WI38 (cell line): ENCODE measurements around the gene ZPBP2.
"Not testable (repeated sequence)": the region's sequence is repeated elsewhere in the genome, so short reads cannot be mapped to it uniquely, and the experiment has no call there.

Experiments used
- H3K4me3 ChIP-seq: 2 replicates; pipeline ENCODE4 v1.5.1; 2011; ENCODE audit warnings: low read depth, mild to moderate bottlenecking, control low read depth, low read length
- CTCF ChIP-seq: IDR thresholded peaks from 2 replicates; pipeline ENCODE4 v1.5.1; 2012; ENCODE audit warnings: low read depth, mild to moderate bottlenecking, control low read depth, low read length

Gene ZPBP2

GRCh38 chr17:39899215-39899614 lies 31.2 kb downstream of the ZPBP2 start:
- H3K4me3 ChIP-seq: no peak overlapping the region
- TF ChIP-seq CTCF: no peak

- H3K4me3 ChIP-seq: not testable (repeated sequence)
These were observed 34.0 kb downstream of the ZPBP2 start for GRCh38 chr17:39902027-39902426.

- no peak for TF ChIP-seq CTCF
These were observed 35.3 kb downstream of the ZPBP2 start for GRCh38 chr17:39903158-39903884.

GRCh38 chr17:39904990-39905288 lies 36.9 kb downstream of the ZPBP2 start:
- no peak for TF ChIP-seq CTCF
- no peak overlapping the region for H3K4me3 ChIP-seq

More at GRCh38 chr17:39903158-39903884, 35.3 kb downstream of the ZPBP2 start:
- H3K4me3 ChIP-seq: no peak overlapping the region

- no peak for TF ChIP-seq CTCF
- no peak overlapping the region for H3K4me3 ChIP-seq
These were observed 40.9 kb downstream of the ZPBP2 start for GRCh38 chr17:39908789-39909352.

GRCh38 chr17:39913989-39914388 lies 46.0 kb downstream of the ZPBP2 start:
- no peak for TF ChIP-seq CTCF
- no peak overlapping the region for H3K4me3 ChIP-seq

GRCh38 chr17:39915559-39915958 lies 47.6 kb downstream of the ZPBP2 start:
- no peak overlapping the region for H3K4me3 ChIP-seq
- no peak for TF ChIP-seq CTCF

GRCh38 chr17:39916918-39917317 lies 48.9 kb downstream of the ZPBP2 start:
- TF ChIP-seq CTCF: no peak
- H3K4me3 ChIP-seq: no peak overlapping the region
